ENCODE results near the gene OTX2. TPM values are rescaled to one million over a fixed set of nuclear protein-coding genes. Genes with fewer than 3 reads are reported as not detected.

The OTX2 gene
- total RNA-seq, 1 donor from 2014 or later: not detected

GRCh38 chr14:56759633-56760032, 50.6 kb downstream of the OTX2 start:
- no peak for DNase-seq
- H3K4me1 ChIP-seq: no peaks in the 10 kb centered on the region
- H3K36me3 ChIP-seq: no peaks in the 10 kb centered on the region
- ATAC-seq: no peak
- intact Hi-C loops (cut with DNase I): no loop called here
- H3K27ac ChIP-seq: no peak overlapping the region
- no peak for TF ChIP-seq CTCF (IDR thresholded peaks at IDR 0.05)
- H3K27me3 ChIP-seq (ENCODE audit: low read depth): no peaks in the 10 kb centered on the region
- no peak overlapping the region for H3K4me3 ChIP-seq
- no peaks in the 10 kb centered on the region for H3K9me3 ChIP-seq

GRCh38 chr14:56759094-56759493, 51.2 kb downstream of the OTX2 start:
- ATAC-seq (no peak), DNase-seq (no peak)
- H3K36me3 ChIP-seq: no peaks in the 10 kb centered on the region
- H3K9me3 ChIP-seq: no peaks in the 10 kb centered on the region
- TF ChIP-seq CTCF (IDR thresholded peaks at IDR 0.05): no peak
- intact Hi-C loops (cut with DNase I): no loop called here
- H3K27ac ChIP-seq: no peak overlapping the region
- no peaks in the 10 kb centered on the region for H3K4me1 ChIP-seq
- H3K27me3 ChIP-seq (ENCODE audit: low read depth): no peaks in the 10 kb centered on the region
- no peak overlapping the region for H3K4me3 ChIP-seq

- TF ChIP-seq CTCF (IDR thresholded peaks at IDR 0.05): no peak
- no peak for DNase-seq
Observed at GRCh38 chr14:56754921-56755320, 55.4 kb downstream of the OTX2 start.

GRCh38 chr14:56753396-56753795, 56.9 kb downstream of the OTX2 start:
- no peak overlapping the region for H3K27ac ChIP-seq
- intact Hi-C loops (cut with DNase I): no loop called here
- TF ChIP-seq CTCF (IDR thresholded peaks at IDR 0.05): no peak
- no peaks in the 10 kb centered on the region for H3K9me3 ChIP-seq
- ATAC-seq (no peak), DNase-seq (no peak)
- no peaks in the 10 kb centered on the region for H3K27me3 ChIP-seq (ENCODE audit: low read depth)
- H3K4me1 ChIP-seq: no peaks in the 10 kb centered on the region
- H3K4me3 ChIP-seq: no peak overlapping the region
- H3K36me3 ChIP-seq: no peaks in the 10 kb centered on the region

More at GRCh38 chr14:56754921-56755320, 55.4 kb downstream of the OTX2 start:
- intact Hi-C loops (cut with DNase I): no loop called here
- no peaks in the 10 kb centered on the region for H3K27me3 ChIP-seq (ENCODE audit: low read depth)
- ATAC-seq: no peak
- no peaks in the 10 kb centered on the region for H3K9me3 ChIP-seq
- H3K27ac ChIP-seq: no peak overlapping the region
- no peaks in the 10 kb centered on the region for H3K4me1 ChIP-seq
- no peaks in the 10 kb centered on the region for H3K36me3 ChIP-seq
- H3K4me3 ChIP-seq: no peak overlapping the region

- Histone ChIP-seq H3K27me3 (ENCODE audit: low read depth) (no peaks in the 10 kb centered on the region), H3K36me3 (no peaks in the 10 kb centered on the region), H3K9me3 (no peaks in the 10 kb centered on the region), H3K4me1 (no peaks in the 10 kb centered on the region), H3K4me3 (no peak overlapping the region), H3K27ac (no peak overlapping the region)
- TF ChIP-seq CTCF (IDR thresholded peaks at IDR 0.05): no peak
- intact Hi-C loops (cut with DNase I): no loop called here
- ATAC-seq (no peak), DNase-seq (no peak)
Observed at GRCh38 chr14:56752428-56752827, 57.9 kb downstream of the OTX2 start.

GRCh38 chr14:56751471-56751870, 58.8 kb downstream of the OTX2 start:
- intact Hi-C loops (cut with DNase I): no loop called here
- no peak for DNase-seq
- no peak for TF ChIP-seq CTCF (IDR thresholded peaks at IDR 0.05)
- ATAC-seq: no peak
- Histone ChIP-seq H3K27me3 (ENCODE audit: low read depth) (no peaks in the 10 kb centered on the region), H3K4me1 (no peaks in the 10 kb centered on the region), H3K36me3 (no peaks in the 10 kb centered on the region), H3K27ac (no peak overlapping the region), H3K9me3 (no peaks in the 10 kb centered on the region), H3K4me3 (no peak overlapping the region)

Data from lower lobe of right lung (tissue), 2 donors.